K562 (cell line): ENCODE data around the gene H3-3A. TPM values are rescaled to one million over a fixed set of nuclear protein-coding genes. Genes with fewer than 3 reads are reported as not detected.

Experiments used
- ATAC-seq: fragments of 200-7000 bp; cut with Tn5 transposase; 3 replicates; pipeline ENCODE4 v1.9.1; 2020; ENCODE audit warnings: moderate library complexity
- BruUV-seq: library from RNA; stranded (reverse); fragments of 400-500 nt; replicated peaks from 2 replicates; lab custom pipeline; 2021; lab: Mats Ljungman, UMichigan
- CTCF ChIA-PET: fragments of 300-600 bp; formaldehyde crosslinking; extraction: SDS; loops from one replicate; lab custom pipeline; 2021; ENCODE audit warnings: low intra/inter-chr PET ratio; lab: Yijun Ruan, JAX
- POLR2A ChIA-PET: fragments of 300-600, 350-650 bp; sonication (Branson Sonifier 250); formaldehyde crosslinking; extraction: SDS; loops from one replicate; lab custom pipeline; 2021; ENCODE audit warnings: antibody characterized with exemption, inconsistent platforms; lab: Yijun Ruan, JAX
- DNase-seq, 4 experiments: peaks; one replicate each; pipeline versions ENCODE4 v3.0.0 to v3.0.0-alpha.2; 2011 to 2018; ENCODE audit warnings: low spot score in 3 of 4, mixed read lengths in 3 of 4; ENCODE audit errors: extremely low read depth in 1 of 4
- FAIRE-seq: peaks from 2 replicates; lab custom pipeline; 2011; peaks lifted over from hg19 to GRCh38; lab: Jason Lieb, UNC
- H2AFZ ChIP-seq: 2 replicates; pipeline ENCODE4 v1.6.0; 2011; ENCODE audit warnings: low read depth, low read length, control low read depth, inconsistent platforms
- H3K27ac ChIP-seq: fragments of 200-600 bp; 3 replicates; pipeline ENCODE4 v1.8.0; 2011; ENCODE audit warnings: low read depth, mild to moderate bottlenecking, control low read depth, inconsistent platforms, low read length, moderate library complexity, mixed read lengths; ENCODE audit errors: extremely low read depth
- H3K27me3 ChIP-seq, 2 experiments: fragments of 300-600 bp in 1 of 2; 2 replicates in 1 of 2; 3 replicates in 1 of 2; pipeline versions ENCODE4 v1.6.0 to v1.8.0; 2011; ENCODE audit warnings: inconsistent platforms in 2 of 2, low read length in 2 of 2, mild to moderate bottlenecking in 1 of 2, mixed read lengths in 1 of 2, moderate library complexity in 1 of 2; ENCODE audit not compliant: control insufficient read depth in 2 of 2, insufficient read depth in 2 of 2
- H3K36me3 ChIP-seq: fragments of 300-600 bp; 3 replicates; pipeline ENCODE4 v1.8.0; 2011; ENCODE audit warnings: mild to moderate bottlenecking, low read length, inconsistent platforms; ENCODE audit not compliant: control insufficient read depth, insufficient read depth
- H3K4me1 ChIP-seq, 2 experiments: fragments of 200-600 bp in 1 of 2; replicated peaks in 1 of 2; 2 replicates in 1 of 2; 3 replicates in 1 of 2; pipeline versions ENCODE4 v1.5.1 to v1.8.0; 2011; ENCODE audit warnings: inconsistent platforms in 2 of 2, low read length in 2 of 2, mild to moderate bottlenecking in 1 of 2, mixed read lengths in 1 of 2, moderate library complexity in 1 of 2; ENCODE audit not compliant: control insufficient read depth in 2 of 2, insufficient read depth in 2 of 2
- H3K4me2 ChIP-seq: 2 replicates; pipeline ENCODE4 v1.6.1; 2011; ENCODE audit warnings: low read length, control low read depth, inconsistent platforms, mixed read lengths; ENCODE audit not compliant: insufficient read depth
- H3K4me3 ChIP-seq: fragments of 200-600 bp; sonication (generic), shearing (Covaris generic); 2 replicates; pipeline ENCODE4 v1.5.1; 2016; ENCODE audit warnings: control low read depth, inconsistent platforms
- H3K79me2 ChIP-seq: fragments of 200-600 bp; 3 replicates; pipeline ENCODE4 v1.8.0; 2011; ENCODE audit warnings: low read length, inconsistent platforms; ENCODE audit not compliant: control insufficient read depth, insufficient read depth
- H3K9ac ChIP-seq, 2 experiments: 2 replicates each; pipeline versions ENCODE4 v1.6.0 to v1.6.1; 2011; ENCODE audit warnings: low read depth in 2 of 2, low read length in 2 of 2, control low read depth in 1 of 2, inconsistent platforms in 1 of 2, mild to moderate bottlenecking in 1 of 2, mixed read lengths in 1 of 2; ENCODE audit not compliant: insufficient read depth in 1 of 2
- H3K9me1 ChIP-seq: one replicate; pipeline ENCODE4 v1.6.0; 2011; ENCODE audit warnings: inconsistent platforms, mild to moderate bottlenecking, low read length, moderate library complexity; ENCODE audit not compliant: control insufficient read depth, insufficient read depth
- H3K9me3 ChIP-seq: replicated peaks from 2 replicates; pipeline ENCODE4 v1.5.1; 2011; ENCODE audit warnings: low read depth, low read length, inconsistent platforms; ENCODE audit not compliant: control insufficient read depth, insufficient read depth
- H4K20me1 ChIP-seq: replicated peaks from 2 replicates; pipeline ENCODE4 v1.6.1; 2011; ENCODE audit warnings: low read length, inconsistent platforms, mixed read lengths; ENCODE audit not compliant: control insufficient read depth, insufficient read depth
- ARHGAP35 ChIP-seq: fragments of 450-650 bp; IDR thresholded peaks from 2 replicates; pipeline ENCODE4 v1.6.1; 2018; ENCODE audit not compliant: partially characterized antibody
- CCNT2 ChIP-seq: IDR thresholded peaks from 2 replicates; pipeline ENCODE4 v1.6.1; 2011; ENCODE audit warnings: borderline replicate concordance, low read depth, mild to moderate bottlenecking, moderate library complexity, mixed read lengths, low read length; ENCODE audit not compliant: insufficient read length; ENCODE audit errors: extremely low read depth
- CHD2 ChIP-seq: IDR thresholded peaks from 2 replicates; pipeline ENCODE4 v1.6.1; 2011; ENCODE audit warnings: low read depth, low read length
- EHMT2 ChIP-seq: fragments of 450-650 bp; IDR thresholded peaks from 2 replicates; pipeline ENCODE4 v1.6.1; 2018; ENCODE audit warnings: antibody characterized with exemption
- HDAC1 ChIP-seq, 2 experiments: fragments of 450-650 bp; IDR thresholded peaks; 2 replicates each; pipeline ENCODE4 v1.6.1; 2016 to 2017; ENCODE audit warnings: inconsistent platforms in 1 of 2, mild to moderate bottlenecking in 1 of 2, moderate library complexity in 1 of 2
- MAFG ChIP-seq: fragments of 450-650 bp; conservative IDR thresholded peaks from 2 replicates; pipeline ENCODE4 v1.6.1; 2016; ENCODE audit warnings: missing genetic modification characterization, missing compliant biosample characterization
- NBN ChIP-seq: fragments of 450-650 bp; IDR thresholded peaks from 2 replicates; pipeline ENCODE4 v1.6.1; 2016; ENCODE audit warnings: low read depth, mild to moderate bottlenecking
- SUPT5H ChIP-seq: fragments of 450-650 bp; IDR thresholded peaks from 2 replicates; pipeline ENCODE4 v1.6.1; 2016
- THAP7 ChIP-seq: fragments of 250-450 bp; sonication (Bioruptor Pico); IDR thresholded peaks from 2 replicates; pipeline ENCODE4 v1.5.0; 2021
- TRIM24 ChIP-seq, 2 experiments: fragments of 450-650 bp; IDR thresholded peaks; 2 replicates each; pipeline ENCODE4 v1.6.1; 2016
- ZHX1 ChIP-seq: fragments of 150-350 bp; conservative IDR thresholded peaks from 2 replicates; pipeline ENCODE4 v1.6.1; 2014; ENCODE audit warnings: low read length
- ZNF551 ChIP-seq: fragments of 250-450 bp; sonication (Bioruptor Pico); IDR thresholded peaks from 2 replicates; pipeline ENCODE4 v1.5.0; 2021; ENCODE audit warnings: mild to moderate bottlenecking, moderate library complexity
- WGBS: fragments of 100-300 bp; shearing (Covaris generic); methylation state at CpG from one replicate; pipeline ENCODE4 v1.1.6; 2016; ENCODE audit warnings: low coverage, mixed read lengths; ENCODE audit not compliant: insufficient coverage; ENCODE audit errors: missing lambda C conversion rate; 5-methylcytosine and 5-hydroxymethylcytosine counted together
- in situ Hi-C: fragments of 300-500 bp; cut with MboI; formaldehyde crosslinking; loops from 4 replicates; pipeline ENCODE4 v1.15.0; 2018; ENCODE audit warnings: inconsistent platforms, mixed read lengths
- intact Hi-C: fragments of 100-400 bp; cut with micrococcal nuclease; formaldehyde crosslinking; loops from 2 replicates; pipeline ENCODE4 v1.14.2; 2022
- polyA plus RNA-seq, 8 experiments: library from polyadenylated mRNA; depleted of rRNA in 4 of 8; stranded (reverse) in 5 of 8; unstranded in 3 of 8; fragments of >200 nt; fragmentation: Nextera tagmentation in 2 of 8; fragmentation: Illumina TruSeq in 1 of 8; extraction: Ambion mirVana in 2 of 8; extraction: Trizol in 1 of 8; gene quantifications; 2 replicates each; pipeline versions ENCODE4 v1.2.1 to v1.2.3, GENCODE V29; 2011 to 2014; ENCODE audit warnings: inconsistent platforms in 1 of 8, missing spikeins in 1 of 8
- total RNA-seq, 7 experiments: library from RNA; depleted of rRNA in 6 of 7; stranded (reverse); fragments of >200 nt in 6 of 7; fragmentation: Illumina TruSeq in 2 of 7; extraction: Trizol in 2 of 7; gene quantifications; 2 replicates each; pipeline versions ENCODE4 v1.2.1 to v1.2.3, GENCODE V29; 2011 to 2021; ENCODE audit warnings: low replicate concordance in 1 of 7

H3-3A gene
- total and polyA plus RNA-seq, 9 of the 15 experiments (the other 6 are each of a cell fraction or from before 2014, with no cell fraction given), result 426 to 1,083 (median 591) TPM

GRCh38 chr1:226033582-226033981 is 28.9 kb upstream of the H3-3A start:
- intact Hi-C loops, result loop anchor here (5.0 kb wide), 1 partner anchor 36 kb away; the partner anchor contains the start of gene SDE2
- BruUV-seq, result no TSS peak
- Histone ChIP-seq H3K36me3 (no peaks in the 10 kb centered on the region), H3K79me2 (no peaks in the 10 kb centered on the region), H3K27me3 (no peaks in the 10 kb centered on the region), H3K9me1 (no peaks in the 10 kb centered on the region), H3K4me1 (peaks cover 8 to 20% of the 10 kb centered on the region in 2 experiments), H4K20me1 (no peaks in the 10 kb centered on the region), H2AFZ (peak overlapping the region; percentile 63; the same call in 1 of the 2 replicates), H3K9me3 (no peaks in the 10 kb centered on the region), H3K27ac (no peak overlapping the region), H3K4me2 (no peak overlapping the region), H3K9ac (peak overlapping the region in 1 of 2 experiments; percentile 1; a peak in 1 of 4 replicates), H3K4me3 (no peak overlapping the region)
- POLR2A ChIA-PET, result interaction anchor here (0.9 to 1.8 kb wide), 6 partner anchors 10 to 148 kb away, joined by 3 to 9 read pairs (median 5); partner anchors contain the start of genes H3-3A and SDE2
- peak; percentile 7; the same call in 2 of the 3 replicates for ATAC-seq
- in situ Hi-C loops, result no loop called here
- TF ChIP-seq TRIM24 (IDR thresholded peaks at IDR 0.05), result no peak
- no peak for TF ChIP-seq THAP7
- no peak for TF ChIP-seq HDAC1 (IDR thresholded peaks at IDR 0.05)
- no peak for TF ChIP-seq SUPT5H
- TF ChIP-seq ZNF551 (CRISPR knock-in tag), result no peak
- no peak for TF ChIP-seq MAFG (tag)
- no peak for TF ChIP-seq ZHX1
- no peak for TF ChIP-seq CHD2
- TF ChIP-seq EHMT2, result no peak
- no peak for TF ChIP-seq ARHGAP35
- TF ChIP-seq NBN, result no peak
- TF ChIP-seq CCNT2, result no peak
- CTCF ChIA-PET, result no interaction called here
- FAIRE-seq, result no peak
- WGBS, result 71% methylated on average over 4 of the region's 4 CpGs
- no peak for DNase-seq
